Lower leg skin (tissue), 4 donors: ENCODE results near the gene LCLAT1. TPM values are rescaled to one million over a fixed set of nuclear protein-coding genes. Genes with fewer than 3 reads are reported as not detected.

Experiments
- DNase-seq, 2 donors: peaks; one replicate each; pipeline ENCODE4 v3.0.0-alpha.2; 2019; ENCODE audit warnings: low spot score in 2 of 2
- H3K4me3 ChIP-seq: fragments of 200-600 bp; sonication (generic); 2 replicates; pipeline ENCODE4 v1.5.1; 2017; ENCODE audit warnings: mild to moderate bottlenecking, low read depth; ENCODE audit not compliant: poor library complexity, severe bottlenecking
- POLR2A ChIP-seq, 2 donors: fragments of 450-650 bp; IDR thresholded peaks; one replicate each; pipeline ENCODE4 v1.6.1; 2016 to 2017; ENCODE audit warnings: antibody characterized with exemption in 2 of 2, mild to moderate bottlenecking in 1 of 2, moderate library complexity in 1 of 2
- WGBS, 2 donors: methylation state at CpG; one replicate each; pipeline ENCODE4 v1.1.5; 2018; 5-methylcytosine and 5-hydroxymethylcytosine counted together
- intact Hi-C: fragments of 100-400 bp; cut with DNase I; formaldehyde crosslinking; loops from one replicate; pipeline ENCODE4 v1.15.0; 2023; ENCODE audit warnings: low total_unique reads
- total RNA-seq, 4 donors: library from RNA; depleted of rRNA; stranded (reverse); fragments of >200 nt; gene quantifications; one replicate each; pipeline ENCODE4 v1.1.0, GENCODE V29; 2016
- TF ChIP-seq, protein P1 (sequence below), 3 donors: fragments of 450-650 bp; IDR thresholded peaks; one replicate each; pipeline ENCODE4 v1.5.1; 2016; ENCODE audit warnings: antibody characterized with exemption in 3 of 3, mild to moderate bottlenecking in 3 of 3, moderate library complexity in 2 of 3

Gene LCLAT1
- total RNA-seq, 4 donors from 2014 or later, result 5.2 to 19.1 (median 12.0) TPM

GRCh38 chr2:30457296-30457695 is 10.2 kb downstream of the LCLAT1 start:
- TF ChIP-seq, protein P1, sequence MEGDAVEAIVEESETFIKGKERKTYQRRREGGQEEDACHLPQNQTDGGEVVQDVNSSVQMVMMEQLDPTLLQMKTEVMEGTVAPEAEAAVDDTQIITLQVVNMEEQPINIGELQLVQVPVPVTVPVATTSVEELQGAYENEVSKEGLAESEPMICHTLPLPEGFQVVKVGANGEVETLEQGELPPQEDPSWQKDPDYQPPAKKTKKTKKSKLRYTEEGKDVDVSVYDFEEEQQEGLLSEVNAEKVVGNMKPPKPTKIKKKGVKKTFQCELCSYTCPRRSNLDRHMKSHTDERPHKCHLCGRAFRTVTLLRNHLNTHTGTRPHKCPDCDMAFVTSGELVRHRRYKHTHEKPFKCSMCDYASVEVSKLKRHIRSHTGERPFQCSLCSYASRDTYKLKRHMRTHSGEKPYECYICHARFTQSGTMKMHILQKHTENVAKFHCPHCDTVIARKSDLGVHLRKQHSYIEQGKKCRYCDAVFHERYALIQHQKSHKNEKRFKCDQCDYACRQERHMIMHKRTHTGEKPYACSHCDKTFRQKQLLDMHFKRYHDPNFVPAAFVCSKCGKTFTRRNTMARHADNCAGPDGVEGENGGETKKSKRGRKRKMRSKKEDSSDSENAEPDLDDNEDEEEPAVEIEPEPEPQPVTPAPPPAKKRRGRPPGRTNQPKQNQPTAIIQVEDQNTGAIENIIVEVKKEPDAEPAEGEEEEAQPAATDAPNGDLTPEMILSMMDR (IDR thresholded peaks at IDR 0.05), result no peak
- TF ChIP-seq POLR2A (IDR thresholded peaks at IDR 0.05), result no peak
- DNase-seq, result no peak
- intact Hi-C loops, result no loop called here
- no peak overlapping the region for H3K4me3 ChIP-seq

DNA sequence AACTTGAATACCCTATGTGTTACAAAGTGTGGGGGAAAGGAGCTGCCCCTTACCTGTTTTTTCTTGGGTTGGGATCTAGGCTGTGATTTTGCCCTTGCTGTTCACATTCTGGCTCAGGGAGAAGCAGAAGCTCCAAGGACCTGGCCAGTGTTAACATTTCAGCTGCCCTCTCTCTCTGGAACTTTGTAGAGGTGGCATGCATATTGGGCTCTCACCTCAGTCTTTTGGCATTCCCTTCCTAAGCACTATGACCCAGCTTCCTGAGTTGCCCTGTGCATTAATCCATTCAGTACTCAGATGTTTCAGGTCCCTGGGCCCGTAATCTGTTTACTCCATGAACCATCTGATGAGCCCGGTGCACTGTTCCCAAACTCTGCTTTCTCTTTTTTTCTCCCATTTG is 12.1 kb downstream of the LCLAT1 start:
- no peak for DNase-seq
- 67 to 73% methylated on average over 2 of the region's 2 CpGs for WGBS, 2 donors
- H3K4me3 ChIP-seq, result no peak overlapping the region
- intact Hi-C loops, result no loop called here
- no peak for TF ChIP-seq POLR2A (IDR thresholded peaks at IDR 0.05)
- TF ChIP-seq, protein P1 (IDR thresholded peaks at IDR 0.05), result no peak

DNA sequence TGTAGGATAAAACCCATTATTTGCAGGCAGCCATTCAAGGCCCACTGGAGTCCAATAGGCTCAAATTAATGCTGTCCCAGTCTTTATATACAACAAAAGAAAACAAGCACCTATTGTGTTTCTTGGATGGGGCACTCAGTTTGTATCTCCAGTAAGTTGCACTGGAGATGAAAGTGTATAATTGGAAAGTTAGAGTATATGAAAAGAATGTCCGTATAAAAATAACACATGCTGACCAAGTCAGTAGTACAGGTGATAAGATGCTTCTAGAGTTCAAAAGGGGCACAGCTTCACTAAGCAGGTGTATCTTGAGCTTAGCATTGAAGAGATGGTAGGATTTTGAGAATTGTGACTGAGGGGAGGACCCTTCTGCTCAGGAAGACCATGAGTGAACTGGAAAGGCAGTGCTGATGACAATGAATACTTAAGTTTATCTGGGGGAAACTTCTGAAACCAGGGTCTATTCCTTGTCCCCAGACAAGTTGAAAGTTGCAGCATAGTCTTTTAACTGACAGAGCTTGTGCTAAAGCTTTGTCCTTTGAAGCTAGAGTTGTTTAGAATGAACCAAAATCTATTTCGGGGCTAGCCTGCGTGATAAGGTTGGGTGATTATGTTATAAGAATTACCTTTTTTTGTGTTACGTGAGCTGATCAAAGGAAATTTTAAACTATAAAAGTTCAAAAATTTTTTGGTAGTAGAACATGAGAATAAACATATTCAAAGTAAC is 15.2 kb downstream of the LCLAT1 start:
- 94 to 95% methylated on average over 4 of the region's 4 CpGs for WGBS, 2 donors
- H3K4me3 ChIP-seq, result no peak overlapping the region
- no peak for TF ChIP-seq POLR2A (IDR thresholded peaks at IDR 0.05)
- TF ChIP-seq, protein P1 (IDR thresholded peaks at IDR 0.05), result no peak
- intact Hi-C loops, result no loop called here
- no peak for DNase-seq

GRCh38 chr2:30463535-30463934 is 16.5 kb downstream of the LCLAT1 start:
- H3K4me3 ChIP-seq, result no peak overlapping the region
- TF ChIP-seq POLR2A (IDR thresholded peaks at IDR 0.05), result no peak
- TF ChIP-seq, protein P1 (IDR thresholded peaks at IDR 0.05), result no peak
- 45% methylated on average over 2 of the region's 2 CpGs for WGBS, 2 donors
- DNase-seq, result no peak
- intact Hi-C loops, result no loop called here

DNA sequence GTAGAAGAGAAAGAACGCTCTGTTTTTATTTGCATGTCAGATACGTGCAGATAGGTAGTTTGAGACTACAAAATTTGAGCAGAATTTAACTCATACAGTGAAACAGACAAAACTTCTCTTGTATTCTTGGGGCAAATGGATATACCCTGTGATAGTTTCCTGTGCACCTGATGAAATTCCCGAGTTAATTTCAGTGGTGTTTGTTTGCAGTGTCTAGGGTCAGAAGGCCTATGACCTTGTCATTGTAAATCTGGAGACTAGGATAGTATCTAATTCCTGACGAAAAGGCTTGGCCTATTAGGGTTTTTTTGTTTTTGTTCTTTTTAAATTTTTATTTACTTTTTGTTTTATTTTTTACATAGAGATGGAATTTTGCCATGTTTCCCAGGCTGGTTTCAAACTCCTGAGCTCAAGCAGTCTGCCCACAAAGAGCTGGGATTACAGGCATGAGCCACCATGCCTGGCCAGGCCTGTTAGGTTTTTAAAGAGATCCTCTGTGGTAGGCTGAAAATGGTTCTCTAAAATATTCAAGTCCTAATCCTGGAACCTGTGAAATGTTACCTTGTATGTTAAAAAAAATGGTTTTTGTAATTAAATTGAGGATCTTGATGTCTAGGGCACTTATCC is 17.6 kb downstream of the LCLAT1 start:
- 53 to 74% methylated on average over 4 of the region's 4 CpGs for WGBS, 2 donors
- no peak overlapping the region for H3K4me3 ChIP-seq
- no peak for DNase-seq
- intact Hi-C loops, result no loop called here
- no peak for TF ChIP-seq POLR2A (IDR thresholded peaks at IDR 0.05)

DNA sequence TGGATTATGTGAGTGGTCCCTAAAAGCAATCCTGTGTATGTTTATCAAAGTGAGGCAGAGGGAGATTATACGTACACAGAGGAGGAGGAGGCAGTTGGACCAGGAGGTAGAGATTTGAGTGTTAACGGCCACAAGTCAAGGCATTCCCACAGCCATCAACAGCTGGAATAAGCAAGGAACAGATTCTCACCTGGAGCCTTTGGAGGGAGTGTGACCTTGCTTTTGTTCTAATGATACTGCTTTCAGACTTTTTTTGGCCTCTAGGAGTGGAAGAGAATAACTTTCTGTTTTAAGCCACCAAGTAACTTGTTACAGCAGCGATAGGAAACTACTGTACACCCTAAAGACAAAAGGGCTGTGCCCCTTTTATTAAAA is 18.1 kb downstream of the LCLAT1 start:
- no peak for DNase-seq
- TF ChIP-seq, protein P1 (IDR thresholded peaks at IDR 0.05), result no peak
- no peak for TF ChIP-seq POLR2A (IDR thresholded peaks at IDR 0.05)
- WGBS, 2 donors, result 64 to 70% methylated on average over 3 of the region's 3 CpGs
- intact Hi-C loops, result no loop called here
- H3K4me3 ChIP-seq, result no peak overlapping the region
